Smooth muscle cell (in vitro differentiated cells): ENCODE measurements around the gene KCTD4. TPM values are rescaled to one million over a fixed set of nuclear protein-coding genes. Genes with fewer than 3 reads are reported as not detected.

ENCODE experiments used
- DNase-seq: peaks from one replicate; lab custom pipeline; 2025; ENCODE audit not compliant: unreplicated experiment; lab: John Stamatoyannopoulos, UW
- H2AFZ ChIP-seq: fragments of 200-600 bp; sonication (generic); 2 replicates; pipeline ENCODE4 v1.6.0; 2016; ENCODE audit warnings: antibody characterized with exemption, low read depth, mild to moderate bottlenecking
- H3F3A ChIP-seq: fragments of 200-600 bp; sonication (generic); 2 replicates; pipeline ENCODE4 v1.6.0; 2017; ENCODE audit warnings: antibody characterized with exemption, low read depth
- H3K27ac ChIP-seq: fragments of 200-600 bp; sonication (generic); 2 replicates; pipeline ENCODE4 v1.5.1; 2016; ENCODE audit warnings: low read depth, mild to moderate bottlenecking
- H3K27me3 ChIP-seq: fragments of 200-600 bp; sonication (generic); 2 replicates; pipeline ENCODE4 v1.6.1; 2016; ENCODE audit warnings: low read depth, mild to moderate bottlenecking
- H3K36me3 ChIP-seq: fragments of 200-600 bp; sonication (generic); 2 replicates; pipeline ENCODE4 v1.5.1; 2016; ENCODE audit warnings: low read depth
- H3K4me1 ChIP-seq: fragments of 200-600 bp; sonication (generic); 2 replicates; pipeline ENCODE4 v1.5.1; 2016; ENCODE audit warnings: low read depth
- H3K4me2 ChIP-seq: fragments of 200-600 bp; sonication (generic); 2 replicates; pipeline ENCODE4 v1.6.0; 2016; ENCODE audit warnings: mild to moderate bottlenecking
- H3K4me3 ChIP-seq: fragments of 200-600 bp; sonication (generic); 2 replicates; pipeline ENCODE4 v1.5.1; 2016; ENCODE audit warnings: mild to moderate bottlenecking
- H3K79me2 ChIP-seq: fragments of 200-600 bp; sonication (generic); 2 replicates; pipeline ENCODE4 v1.6.0; 2016; ENCODE audit warnings: low read depth, mild to moderate bottlenecking
- H3K9ac ChIP-seq: fragments of 200-600 bp; sonication (generic); 2 replicates; pipeline ENCODE4 v1.6.0; 2016; ENCODE audit warnings: low read depth
- H3K9me3 ChIP-seq: fragments of 200-600 bp; sonication (generic); replicated peaks from 2 replicates; pipeline ENCODE4 v1.5.1; 2016; ENCODE audit warnings: low read depth
- H4K20me1 ChIP-seq: fragments of 200-600 bp; sonication (generic); 2 replicates; pipeline ENCODE4 v1.6.0; 2016; ENCODE audit warnings: low read depth
- WGBS: methylation state at CpG from one replicate; pipeline ENCODE4 v1.1.7; 2016; ENCODE audit warnings: low lambda C conversion rate; 5-methylcytosine and 5-hydroxymethylcytosine counted together
- polyA plus RNA-seq: library from polyadenylated mRNA; unstranded; fragments of >200 nt; fragmentation: Nextera tagmentation; extraction: Ambion mirVana; gene quantifications from 2 replicates; pipeline ENCODE4 v1.2.1, GENCODE V29; 2016
- total RNA-seq: library from RNA; depleted of rRNA; stranded (reverse); fragments of >200 nt; gene quantifications from 2 replicates; pipeline ENCODE4 v1.2.3, GENCODE V29; 2014
- TF ChIP-seq, protein P1 (sequence below): fragments of 200-600 bp; sonication (generic); IDR thresholded peaks from 2 replicates; pipeline ENCODE4 v1.5.1; 2017; ENCODE audit warnings: borderline replicate concordance, mild to moderate bottlenecking, antibody characterized with exemption; ENCODE audit not compliant: insufficient read depth, poor library complexity, severe bottlenecking

Gene KCTD4
- total and polyA plus RNA-seq, 2 experiments from 2014 or later, result not detected

DNA sequence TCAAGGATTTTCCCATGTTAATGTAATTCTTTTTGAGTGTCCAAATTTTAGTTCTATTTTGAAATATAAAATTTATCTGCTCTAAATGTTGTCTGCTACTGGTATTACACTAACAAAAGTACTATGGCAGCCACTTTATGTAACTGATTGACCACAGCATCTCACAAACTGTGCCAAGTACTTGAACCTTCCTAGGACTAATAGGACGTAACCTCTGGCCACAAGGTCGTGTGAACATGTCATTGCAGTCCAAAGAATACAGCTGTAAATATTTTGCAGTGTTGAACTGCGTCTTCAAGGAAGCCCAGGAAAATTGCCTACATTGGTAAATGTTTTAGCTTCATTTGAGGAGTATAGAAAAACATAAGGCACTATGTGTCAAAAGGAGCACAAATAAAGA is 1.9 kb downstream of the KCTD4 start:
- TF ChIP-seq, protein P1, sequence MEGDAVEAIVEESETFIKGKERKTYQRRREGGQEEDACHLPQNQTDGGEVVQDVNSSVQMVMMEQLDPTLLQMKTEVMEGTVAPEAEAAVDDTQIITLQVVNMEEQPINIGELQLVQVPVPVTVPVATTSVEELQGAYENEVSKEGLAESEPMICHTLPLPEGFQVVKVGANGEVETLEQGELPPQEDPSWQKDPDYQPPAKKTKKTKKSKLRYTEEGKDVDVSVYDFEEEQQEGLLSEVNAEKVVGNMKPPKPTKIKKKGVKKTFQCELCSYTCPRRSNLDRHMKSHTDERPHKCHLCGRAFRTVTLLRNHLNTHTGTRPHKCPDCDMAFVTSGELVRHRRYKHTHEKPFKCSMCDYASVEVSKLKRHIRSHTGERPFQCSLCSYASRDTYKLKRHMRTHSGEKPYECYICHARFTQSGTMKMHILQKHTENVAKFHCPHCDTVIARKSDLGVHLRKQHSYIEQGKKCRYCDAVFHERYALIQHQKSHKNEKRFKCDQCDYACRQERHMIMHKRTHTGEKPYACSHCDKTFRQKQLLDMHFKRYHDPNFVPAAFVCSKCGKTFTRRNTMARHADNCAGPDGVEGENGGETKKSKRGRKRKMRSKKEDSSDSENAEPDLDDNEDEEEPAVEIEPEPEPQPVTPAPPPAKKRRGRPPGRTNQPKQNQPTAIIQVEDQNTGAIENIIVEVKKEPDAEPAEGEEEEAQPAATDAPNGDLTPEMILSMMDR, result no peak
- Histone ChIP-seq H3K79me2 (no peaks in the 10 kb centered on the region), H3K4me1 (peaks cover 6% of the 10 kb centered on the region), H2AFZ (no peak overlapping the region), H4K20me1 (no peaks in the 10 kb centered on the region), H3K36me3 (no peaks in the 10 kb centered on the region), H3K4me2 (no peak overlapping the region), H3K27ac (no peak overlapping the region), H3K27me3 (no peaks in the 10 kb centered on the region), H3K9ac (no peak overlapping the region), H3K9me3 (no peaks in the 10 kb centered on the region), H3K4me3 (no peak overlapping the region), H3F3A (peaks cover 3% of the 10 kb centered on the region)
- no peak for DNase-seq
- 95% methylated on average over 3 of the region's 3 CpGs for WGBS

GRCh38 chr13:45198041-45198440 is 2.8 kb downstream of the KCTD4 start:
- H3K27me3 ChIP-seq, result no peaks in the 10 kb centered on the region
- H2AFZ ChIP-seq, result no peak overlapping the region
- H3K79me2 ChIP-seq, result no peaks in the 10 kb centered on the region
- peaks cover 3% of the 10 kb centered on the region for H3F3A ChIP-seq
- TF ChIP-seq, protein P1, result no peak
- no peak for DNase-seq
- no peak overlapping the region for H3K9ac ChIP-seq
- H3K4me1 ChIP-seq, result peaks cover 6% of the 10 kb centered on the region
- H3K27ac ChIP-seq, result no peak overlapping the region
- WGBS, result 68% methylated on average over 2 of the region's 2 CpGs
- no peak overlapping the region for H3K4me3 ChIP-seq
- no peaks in the 10 kb centered on the region for H3K36me3 ChIP-seq
- no peaks in the 10 kb centered on the region for H3K9me3 ChIP-seq
- no peak overlapping the region for H3K4me2 ChIP-seq
- H4K20me1 ChIP-seq, result no peaks in the 10 kb centered on the region

GRCh38 chr13:45196622-45197021 is 4.2 kb downstream of the KCTD4 start:
- H3K4me2 ChIP-seq, result no peak overlapping the region
- peaks cover 3% of the 10 kb centered on the region for H3F3A ChIP-seq
- DNase-seq, result no peak

GRCh38 chr13:45196096-45196495 is 4.7 kb downstream of the KCTD4 start:
- DNase-seq, result no peak
- H3K9ac ChIP-seq, result no peak overlapping the region
- 69% methylated on average over 3 of the region's 3 CpGs for WGBS
- H3F3A ChIP-seq, result peaks cover 3% of the 10 kb centered on the region
- no peaks in the 10 kb centered on the region for H4K20me1 ChIP-seq
- TF ChIP-seq, protein P1, result no peak
- peaks cover 6% of the 10 kb centered on the region for H3K4me1 ChIP-seq
- H3K27me3 ChIP-seq, result no peaks in the 10 kb centered on the region
- peak overlapping the region; percentile 37 for H3K4me2 ChIP-seq
- H2AFZ ChIP-seq, result no peak overlapping the region
- H3K9me3 ChIP-seq, result no peaks in the 10 kb centered on the region
- H3K4me3 ChIP-seq, result no peak overlapping the region
- no peaks in the 10 kb centered on the region for H3K36me3 ChIP-seq
- no peaks in the 10 kb centered on the region for H3K79me2 ChIP-seq
- H3K27ac ChIP-seq, result peak overlapping the region; percentile 63

More at GRCh38 chr13:45196622-45197021, 4.2 kb downstream of the KCTD4 start:
- H3K4me1 ChIP-seq, result peaks cover 6% of the 10 kb centered on the region
- no peak overlapping the region for H3K9ac ChIP-seq
- H2AFZ ChIP-seq, result no peak overlapping the region
- H3K79me2 ChIP-seq, result no peaks in the 10 kb centered on the region
- 77% methylated on average over 1 of the region's 1 CpG for WGBS
- H3K36me3 ChIP-seq, result no peaks in the 10 kb centered on the region
- H3K9me3 ChIP-seq, result no peaks in the 10 kb centered on the region
- peak overlapping the region; percentile 63 for H3K27ac ChIP-seq
- TF ChIP-seq, protein P1, result no peak
- no peaks in the 10 kb centered on the region for H3K27me3 ChIP-seq
- H3K4me3 ChIP-seq, result no peak overlapping the region
- no peaks in the 10 kb centered on the region for H4K20me1 ChIP-seq
